IMR-90 (cell line): ENCODE data around the gene KCTD3. TPM values are rescaled to one million over a fixed set of nuclear protein-coding genes. Genes with fewer than 3 reads are reported as not detected.

Experiments
- ATAC-seq: fragments of 200-7000 bp; cut with Tn5 transposase; 2 replicates; pipeline ENCODE4 v1.9.1; 2020; ENCODE audit warnings: low read depth, mild to moderate bottlenecking, moderate library complexity
- BruUV-seq: library from RNA; stranded (reverse); fragments of 400-500 nt; replicated peaks from 2 replicates; lab custom pipeline; 2021; lab: Mats Ljungman, UMichigan
- CTCF ChIA-PET: fragments of 300-600 bp; formaldehyde crosslinking; extraction: SDS; loops from one replicate; lab custom pipeline; 2021; ENCODE audit warnings: antibody characterized with exemption; lab: Yijun Ruan, JAX
- POLR2A ChIA-PET: fragments of 300-600 bp; sonication (Branson Sonifier 250); formaldehyde crosslinking; loops from one replicate; lab custom pipeline; 2022; ENCODE audit warnings: antibody characterized with exemption; ENCODE audit not compliant: unreplicated experiment; lab: Charles Lee
- DNase-seq: peaks from one replicate; pipeline ENCODE4 v3.0.0; 2013
- H2AFZ ChIP-seq: replicated peaks from 2 replicates; pipeline ENCODE3; 2013; ENCODE audit warnings: low read length, mild to moderate bottlenecking; ENCODE audit not compliant: poor library complexity
- H2AK5ac ChIP-seq: 2 replicates; pipeline ENCODE4 v1.6.1; 2013; ENCODE audit warnings: low read depth, low read length, inconsistent platforms
- H2AK9ac ChIP-seq: replicated peaks from 2 replicates; pipeline ENCODE3; 2013; ENCODE audit warnings: mild to moderate bottlenecking, low read depth, low read length, moderate library complexity; ENCODE audit not compliant: poor library complexity
- H2BK120ac ChIP-seq: 2 replicates; pipeline ENCODE4 v1.6.1; 2013; ENCODE audit warnings: low read depth, low read length, inconsistent platforms
- H2BK15ac ChIP-seq: 3 replicates; pipeline ENCODE4 v1.6.1; 2013; ENCODE audit warnings: low read depth, low read length, inconsistent platforms
- H2BK20ac ChIP-seq: 2 replicates; pipeline ENCODE4 v1.6.1; 2013; ENCODE audit warnings: low read depth, mild to moderate bottlenecking, inconsistent platforms, low read length, moderate library complexity
- H2BK5ac ChIP-seq: 2 replicates; pipeline ENCODE4 v1.6.1; 2013; ENCODE audit warnings: mild to moderate bottlenecking, low read depth, low read length, inconsistent platforms; ENCODE audit not compliant: poor library complexity, severe bottlenecking
- H3K14ac ChIP-seq: replicated peaks from 2 replicates; pipeline ENCODE4 v1.6.1; 2013; ENCODE audit warnings: low read depth, low read length, inconsistent platforms
- H3K18ac ChIP-seq: 2 replicates; pipeline ENCODE4 v1.6.1; 2013; ENCODE audit warnings: low read depth, low read length, control low read depth
- H3K23ac ChIP-seq: 2 replicates; pipeline ENCODE4 v1.6.1; 2013; ENCODE audit warnings: low read depth, low read length, inconsistent platforms
- H3K27ac ChIP-seq: 2 replicates; pipeline ENCODE4 v1.5.1; 2013; ENCODE audit warnings: mild to moderate bottlenecking, control low read depth, low read length; ENCODE audit not compliant: insufficient read depth
- H3K27me3 ChIP-seq: 2 replicates; pipeline ENCODE4 v1.6.1; 2013; ENCODE audit warnings: low read length; ENCODE audit not compliant: control insufficient read depth, insufficient read depth
- H3K36me3 ChIP-seq: 2 replicates; pipeline ENCODE4 v1.6.1; 2013; ENCODE audit warnings: low read length, mixed read lengths; ENCODE audit not compliant: control insufficient read depth, insufficient read depth
- H3K4ac ChIP-seq: 2 replicates; pipeline ENCODE4 v1.6.1; 2013; ENCODE audit warnings: low read depth, low read length, inconsistent platforms
- H3K4me1 ChIP-seq: 2 replicates; pipeline ENCODE4 v1.6.1; 2013; ENCODE audit warnings: low read length, mixed read lengths; ENCODE audit not compliant: control insufficient read depth, insufficient read depth
- H3K4me2 ChIP-seq: 2 replicates; pipeline ENCODE4 v1.6.1; 2013; ENCODE audit warnings: low read depth, mild to moderate bottlenecking, control low read depth, low read length, moderate library complexity
- H3K4me3 ChIP-seq: 2 replicates; pipeline ENCODE4 v1.5.1; 2013; ENCODE audit warnings: low read depth, mild to moderate bottlenecking, control low read depth, low read length, moderate library complexity; ENCODE audit not compliant: insufficient read depth
- H3K56ac ChIP-seq: 2 replicates; pipeline ENCODE4 v1.6.1; 2013; ENCODE audit warnings: low read length, inconsistent platforms; ENCODE audit not compliant: insufficient read depth; ENCODE audit errors: extremely low read depth
- H3K79me1 ChIP-seq, 2 experiments: 2 replicates each; pipeline ENCODE4 v1.6.1; 2013; ENCODE audit warnings: low read length in 2 of 2, inconsistent platforms in 1 of 2, low read depth in 1 of 2
- H3K9ac ChIP-seq: 2 replicates; pipeline ENCODE4 v1.6.1; 2013; ENCODE audit warnings: low read depth, low read length, control low read depth
- H3K9me1 ChIP-seq: 2 replicates; pipeline ENCODE4 v1.6.1; 2013; ENCODE audit warnings: low read length, inconsistent platforms; ENCODE audit not compliant: insufficient read depth
- H3K9me3 ChIP-seq: 2 replicates; pipeline ENCODE4 v1.6.1; 2013; ENCODE audit warnings: low read length; ENCODE audit not compliant: control insufficient read depth, insufficient read depth
- H4K20me1 ChIP-seq: 2 replicates; pipeline ENCODE4 v1.6.1; 2013; ENCODE audit warnings: low read length, inconsistent platforms; ENCODE audit not compliant: insufficient read depth
- H4K5ac ChIP-seq: 2 replicates; pipeline ENCODE4 v1.6.1; 2013; ENCODE audit warnings: mild to moderate bottlenecking, low read depth, low read length, control low read depth
- H4K8ac ChIP-seq, 2 experiments: 2 replicates each; pipeline ENCODE4 v1.6.1; 2013; ENCODE audit warnings: low read depth in 2 of 2, low read length in 2 of 2, control low read depth in 1 of 2, inconsistent platforms in 1 of 2
- H4K91ac ChIP-seq: 2 replicates; pipeline ENCODE4 v1.6.1; 2013; ENCODE audit warnings: low read depth, low read length, inconsistent platforms; ENCODE audit not compliant: insufficient read depth
- CEBPB ChIP-seq: IDR thresholded peaks from 2 replicates; pipeline ENCODE4 v1.6.1; 2012; ENCODE audit warnings: low read depth, low read length, improper control_type of control experiment
- ELK1 ChIP-seq: fragments of 150-350 bp; IDR thresholded peaks from 2 replicates; pipeline ENCODE4 v1.6.1; 2016; ENCODE audit warnings: low read depth, mild to moderate bottlenecking, low read length, moderate library complexity, borderline replicate concordance
- MAFK ChIP-seq: IDR thresholded peaks from 2 replicates; pipeline ENCODE4 v1.6.1; 2012; ENCODE audit warnings: low read depth, low read length, improper control_type of control experiment
- MXI1 ChIP-seq: IDR thresholded peaks from 2 replicates; pipeline ENCODE4 v1.6.1; 2012; ENCODE audit warnings: low read depth, mild to moderate bottlenecking, low read length, moderate library complexity, borderline replicate concordance
- NFE2L2 ChIP-seq: fragments of 150-350 bp; IDR thresholded peaks from 2 replicates; pipeline ENCODE4 v1.6.1; 2016; ENCODE audit warnings: low read depth, mild to moderate bottlenecking, low read length
- RCOR1 ChIP-seq: IDR thresholded peaks from 2 replicates; pipeline ENCODE4 v1.6.1; 2012; ENCODE audit warnings: mild to moderate bottlenecking, low read length, improper control_type of control experiment; ENCODE audit not compliant: insufficient replicate concordance
- SMC3 ChIP-seq: fragments of 150-350 bp; IDR thresholded peaks from 2 replicates; pipeline ENCODE4 v1.6.1; 2016; ENCODE audit warnings: low read depth, mild to moderate bottlenecking, antibody characterized with exemption, low read length, moderate library complexity
- USF2 ChIP-seq: fragments of 150-350 bp; IDR thresholded peaks from 2 replicates; pipeline ENCODE4 v1.6.1; 2017; ENCODE audit warnings: mild to moderate bottlenecking, antibody characterized with exemption, low read length, low read depth
- WGBS, 2 experiments: methylation state at CpG; one replicate each; pipeline versions ENCODE4 v1.1.5 to v1.1.7; 2013; ENCODE audit warnings: missing lambda C conversion rate in 2 of 2; ENCODE audit not compliant: insufficient read length in 1 of 2; ENCODE audit errors: extremely low coverage in 2 of 2; 5-methylcytosine and 5-hydroxymethylcytosine counted together
- dilution Hi-C: fragments of 300-500 bp; cut with HindIII; formaldehyde crosslinking; loops from one replicate; pipeline ENCODE4 v1.14.3; 2018; ENCODE audit warnings: low sequenced_read_pairs; ENCODE audit not compliant: unreplicated experiment
- in situ Hi-C: fragments of 300-500 bp; cut with MboI; formaldehyde crosslinking; loops from 3 replicates; pipeline ENCODE4 v1.14.3; 2019; ENCODE audit warnings: low sequenced_read_pairs, inconsistent platforms, mixed read lengths
- intact Hi-C: fragments of 100-400 bp; cut with micrococcal nuclease; formaldehyde crosslinking; loops from 2 replicates; pipeline ENCODE4 v1.10.0; 2022
- polyA plus RNA-seq, 3 experiments: library from polyadenylated mRNA; depleted of rRNA; stranded (reverse); fragments of >200 nt; gene quantifications; 2 replicates each; pipeline ENCODE4 v1.2.3, GENCODE V29; 2012; ENCODE audit warnings: low replicate concordance in 1 of 3
- total RNA-seq: library from RNA; depleted of rRNA; stranded (reverse); fragments of >200 nt; gene quantifications from 2 replicates; pipeline ENCODE4 v1.2.3, GENCODE V29; 2012

Gene KCTD3
- total and polyA plus RNA-seq, 2 of the 4 experiments (the other 2 are of a cell fraction): 43.6 to 49.5 TPM

GRCh38 chr1:215667761-215668160, 100.7 kb downstream of the KCTD3 start:
- Histone ChIP-seq H3K14ac (no peak overlapping the region), H3K23ac (no peak overlapping the region), H3K4ac (no peak overlapping the region), H3K9me3 (no peaks in the 10 kb centered on the region), H3K9me1 (no peaks in the 10 kb centered on the region; the same call in 1 of the 2 replicates), H3K4me2 (no peak overlapping the region), H4K5ac (0 out of 2 replicates have a peak overlapping the region, but pooled peaks have one; percentile 54), H4K20me1 (no peaks in the 10 kb centered on the region), H2BK20ac (no peak overlapping the region), H4K91ac (no peak overlapping the region), H2AK9ac (no peak overlapping the region), H3K27ac (no peak overlapping the region), H2BK5ac (no peak overlapping the region), H2BK120ac (no peak overlapping the region), H4K8ac (no peak overlapping the region), H3K4me1 (peaks cover 8% of the 10 kb centered on the region), H2AK5ac (no peak overlapping the region), H3K56ac (no peak overlapping the region), H2AFZ (no peak overlapping the region), H3K27me3 (no peaks in the 10 kb centered on the region), H3K36me3 (no peaks in the 10 kb centered on the region), H3K18ac (0 out of 2 replicates have a peak overlapping the region, but pooled peaks have one; percentile 13), H3K4me3 (no peak overlapping the region), H3K9ac (no peak overlapping the region), H2BK15ac (no peak overlapping the region), H3K79me1 (no peaks in the 10 kb centered on the region)
- DNase-seq (no peak), ATAC-seq (no peak)
- in situ Hi-C loops (no loop called here), dilution Hi-C loops (no loop called here), intact Hi-C loops (no loop called here)
- ChIA-PET CTCF (no interaction called here), POLR2A (no interaction called here)
- no peak for TF ChIP-seq ELK1
- no peak for TF ChIP-seq USF2
- no peak for TF ChIP-seq NFE2L2
- TF ChIP-seq MAFK: no peak
- TF ChIP-seq MXI1: no peak
- no peak for TF ChIP-seq RCOR1
- no peak for TF ChIP-seq CEBPB
- TF ChIP-seq SMC3: no peak
- WGBS, 2 experiments: no CpG with 5 or more reads among the region's 2 CpGs
- no TSS peak for BruUV-seq
